Endothelial cell (in vitro differentiated cells): Measurements from ENCODE around the gene BTBD6. TPM values are rescaled to one million over a fixed set of nuclear protein-coding genes. Genes with fewer than 3 reads are reported as not detected.

ENCODE experiments used
- DNase-seq: peaks from one replicate; pipeline ENCODE4 v3.0.0; 2021; ENCODE audit warnings: low spot score
- H3K27ac Mint-ChIP-seq: one replicate; pipeline ENCODE4 v1.8.0; 2021; ENCODE audit warnings: mixed read lengths, inconsistent platforms; ENCODE audit not compliant: unreplicated experiment
- H3K27me3 Mint-ChIP-seq: one replicate; pipeline ENCODE4 v1.8.0; 2021; ENCODE audit warnings: mild to moderate bottlenecking, moderate library complexity, mixed read lengths, inconsistent platforms; ENCODE audit not compliant: unreplicated experiment
- H3K36me3 Mint-ChIP-seq: one replicate; pipeline ENCODE4 v1.8.0; 2021; ENCODE audit warnings: mild to moderate bottlenecking, low read depth, mixed read lengths, inconsistent platforms; ENCODE audit not compliant: unreplicated experiment
- H3K4me1 Mint-ChIP-seq: one replicate; pipeline ENCODE4 v1.8.0; 2021; ENCODE audit warnings: mild to moderate bottlenecking, mixed read lengths, inconsistent platforms; ENCODE audit not compliant: unreplicated experiment
- H3K4me3 Mint-ChIP-seq: one replicate; pipeline ENCODE4 v1.8.0; 2021; ENCODE audit warnings: mild to moderate bottlenecking, mixed read lengths, inconsistent platforms; ENCODE audit not compliant: unreplicated experiment
- H3K9me3 Mint-ChIP-seq: one replicate; pipeline ENCODE4 v1.8.0; 2021; ENCODE audit warnings: mixed read lengths, inconsistent platforms; ENCODE audit not compliant: unreplicated experiment
- long read RNA-seq: library from polyadenylated mRNA; unstranded; transcript quantifications from one replicate; pipeline ENCODE4 v2.0.0, GENCODE V29; 2020; ENCODE audit not compliant: unreplicated experiment
- total RNA-seq: library from RNA; stranded (reverse); fragmentation: NEBNext Ultra II Directional; extraction: Animal tissue kit (Norgen Biotek cat#: 25700); gene quantifications from one replicate; pipeline ENCODE4 v1.2.1, GENCODE V29; 2021; ENCODE audit not compliant: unreplicated experiment
- TF ChIP-seq, protein P1 (sequence below): fragments of 200-600 bp; sonication (generic); IDR thresholded peaks from one replicate; pipeline ENCODE4 v1.5.0; 2021; ENCODE audit warnings: antibody characterized with exemption; ENCODE audit not compliant: unreplicated experiment

BTBD6 gene
- 45.1 TPM for total RNA-seq
- long read RNA-seq, partial matches to known transcripts, result 1 of 3 reads
- long read RNA-seq, other reads (novel, unspliced or antisense), result 0 of 3 reads

DNA sequence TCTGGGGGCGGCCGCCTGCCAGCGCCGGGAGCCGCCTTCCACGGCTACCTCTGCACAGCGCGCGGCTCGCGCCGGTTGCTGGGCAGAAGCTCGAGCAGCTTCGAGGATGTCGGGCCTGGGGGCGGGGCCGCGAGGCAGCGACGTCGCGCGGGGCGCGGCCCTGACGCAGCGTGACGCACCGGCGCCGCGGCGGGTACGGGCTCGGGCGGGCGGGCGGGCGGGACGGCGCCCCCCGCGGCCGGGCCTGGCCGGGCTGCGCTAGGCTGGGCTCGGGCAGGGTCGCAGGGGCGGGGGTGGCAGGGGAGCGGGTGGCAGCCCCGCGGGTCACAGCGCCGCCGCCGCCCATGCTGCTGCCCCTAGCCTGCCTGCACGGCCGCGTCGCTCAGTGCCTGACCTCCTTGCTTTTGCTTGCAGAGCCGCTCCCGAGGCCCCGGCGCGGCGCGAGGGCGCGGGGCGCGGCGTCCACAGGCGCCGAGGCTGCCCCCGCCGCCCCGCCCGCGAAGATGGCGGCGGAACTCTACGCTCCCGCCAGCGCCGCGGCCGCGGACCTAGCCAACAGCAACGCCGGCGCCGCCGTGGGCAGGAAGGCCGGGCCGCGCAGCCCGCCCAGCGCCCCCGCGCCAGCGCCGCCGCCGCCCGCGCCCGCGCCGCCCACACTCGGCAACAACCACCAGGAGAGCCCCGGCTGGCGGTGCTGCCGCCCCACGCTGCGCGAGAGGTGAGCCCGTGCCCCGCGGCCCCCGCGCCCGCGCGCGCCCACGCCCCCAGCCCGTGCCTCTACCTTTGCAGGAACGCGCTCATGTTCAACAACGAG, at the start of gene BTBD6:
TSS of gene BTBD6 (plus strand) at position 166 of the 814 bp plus-strand sequence. CDS start at position 345, 179 bp downstream.
- Mint-ChIP-seq H3K9me3 (no peaks in the 10 kb centered on the region), H3K27me3 (peaks cover 14% of the 10 kb centered on the region), H3K4me1 (peaks cover 10% of the 10 kb centered on the region), H3K36me3 (peaks cover 22% of the 10 kb centered on the region), H3K4me3 (peak within 1 kb of the TSS; percentile 90), H3K27ac (peak within 1 kb of the TSS; percentile 70)
- TF ChIP-seq, protein P1, sequence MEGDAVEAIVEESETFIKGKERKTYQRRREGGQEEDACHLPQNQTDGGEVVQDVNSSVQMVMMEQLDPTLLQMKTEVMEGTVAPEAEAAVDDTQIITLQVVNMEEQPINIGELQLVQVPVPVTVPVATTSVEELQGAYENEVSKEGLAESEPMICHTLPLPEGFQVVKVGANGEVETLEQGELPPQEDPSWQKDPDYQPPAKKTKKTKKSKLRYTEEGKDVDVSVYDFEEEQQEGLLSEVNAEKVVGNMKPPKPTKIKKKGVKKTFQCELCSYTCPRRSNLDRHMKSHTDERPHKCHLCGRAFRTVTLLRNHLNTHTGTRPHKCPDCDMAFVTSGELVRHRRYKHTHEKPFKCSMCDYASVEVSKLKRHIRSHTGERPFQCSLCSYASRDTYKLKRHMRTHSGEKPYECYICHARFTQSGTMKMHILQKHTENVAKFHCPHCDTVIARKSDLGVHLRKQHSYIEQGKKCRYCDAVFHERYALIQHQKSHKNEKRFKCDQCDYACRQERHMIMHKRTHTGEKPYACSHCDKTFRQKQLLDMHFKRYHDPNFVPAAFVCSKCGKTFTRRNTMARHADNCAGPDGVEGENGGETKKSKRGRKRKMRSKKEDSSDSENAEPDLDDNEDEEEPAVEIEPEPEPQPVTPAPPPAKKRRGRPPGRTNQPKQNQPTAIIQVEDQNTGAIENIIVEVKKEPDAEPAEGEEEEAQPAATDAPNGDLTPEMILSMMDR, result no peak
- peak; percentile 85 for DNase-seq

DNA sequence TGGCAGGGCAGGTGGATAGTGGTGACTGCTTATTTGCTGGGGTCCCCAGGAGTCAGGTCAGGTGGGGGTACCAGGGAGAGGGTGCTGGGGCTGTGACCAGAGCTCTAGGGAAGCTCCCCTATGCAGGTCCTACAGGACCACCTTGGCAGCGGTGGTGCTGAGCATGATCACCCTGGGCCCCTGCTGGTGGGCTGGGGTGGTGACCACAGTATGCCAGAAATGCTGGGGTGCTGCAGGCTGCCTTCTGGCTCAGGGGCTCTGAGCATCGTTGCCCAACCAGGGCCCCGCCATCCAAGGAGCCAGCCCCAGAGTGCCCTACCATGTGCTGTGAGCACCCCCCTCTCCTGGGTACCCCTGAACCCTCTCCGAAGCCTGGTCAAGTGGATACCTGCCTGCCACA, 49.7 kb upstream of the BTBD6 start:
- DNase-seq, result no peak
- Mint-ChIP-seq H3K4me3 (peak overlapping the region; percentile 73), H3K9me3 (no peaks in the 10 kb centered on the region), H3K36me3 (no peaks in the 10 kb centered on the region), H3K27me3 (peaks cover 32% of the 10 kb centered on the region), H3K4me1 (peaks cover 56% of the 10 kb centered on the region), H3K27ac (peak overlapping the region; percentile 84)
- TF ChIP-seq, protein P1, result peak; percentile 49

DNA sequence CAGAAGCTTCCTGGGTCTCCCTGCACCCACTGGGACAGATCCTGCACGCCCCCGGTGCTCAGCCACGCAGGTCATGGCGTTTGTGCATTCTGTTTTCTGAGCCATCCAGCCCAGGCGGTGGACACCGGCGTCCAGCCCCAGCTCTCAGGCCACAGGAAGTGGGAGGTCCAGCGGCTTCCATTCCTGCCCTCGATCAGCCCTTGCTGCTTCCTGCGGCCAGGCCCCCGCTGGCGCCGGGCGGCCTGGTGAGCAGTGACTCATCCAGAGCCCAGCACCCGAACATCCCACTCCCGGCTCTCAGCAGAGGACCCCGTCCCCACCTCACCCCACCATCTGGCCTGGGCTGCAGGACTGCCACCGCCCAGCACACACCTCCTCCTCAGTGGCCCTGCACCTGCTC, 49.2 kb upstream of the BTBD6 start:
- TF ChIP-seq, protein P1, result no peak
- Mint-ChIP-seq H3K4me3 (peak overlapping the region; percentile 73), H3K36me3 (no peaks in the 10 kb centered on the region), H3K27ac (peak overlapping the region; percentile 84), H3K4me1 (peaks cover 51% of the 10 kb centered on the region), H3K27me3 (peaks cover 30% of the 10 kb centered on the region), H3K9me3 (no peaks in the 10 kb centered on the region)
- DNase-seq, result no peak

DNA sequence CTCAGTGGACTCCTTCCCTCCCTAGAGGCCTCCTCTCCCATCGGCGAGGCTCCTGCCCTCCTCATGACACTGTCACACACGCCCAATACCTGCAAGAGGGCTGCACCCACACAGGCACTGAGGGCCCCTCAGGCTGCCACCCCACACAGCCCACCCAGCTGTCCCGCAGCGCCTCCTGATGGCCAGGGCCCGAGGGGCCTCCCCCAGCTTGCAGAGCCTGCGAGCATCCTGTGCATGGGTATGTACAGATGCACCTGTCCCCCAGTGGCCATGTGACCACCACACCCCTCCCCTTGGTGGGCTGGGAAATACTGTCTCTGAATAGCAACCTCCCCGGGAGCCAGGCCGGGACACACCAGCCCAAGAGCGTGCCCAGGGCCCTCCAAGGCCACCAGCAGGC, 48.3 kb upstream of the BTBD6 start:
- H3K27ac Mint-ChIP-seq, result no peak overlapping the region
- peaks cover 23% of the 10 kb centered on the region for H3K27me3 Mint-ChIP-seq
- H3K4me3 Mint-ChIP-seq, result peak overlapping the region; percentile 21
- peaks cover 43% of the 10 kb centered on the region for H3K4me1 Mint-ChIP-seq
- DNase-seq, result no peak
- TF ChIP-seq, protein P1, result no peak
- H3K36me3 Mint-ChIP-seq, result no peaks in the 10 kb centered on the region
- H3K9me3 Mint-ChIP-seq, result no peaks in the 10 kb centered on the region

DNA sequence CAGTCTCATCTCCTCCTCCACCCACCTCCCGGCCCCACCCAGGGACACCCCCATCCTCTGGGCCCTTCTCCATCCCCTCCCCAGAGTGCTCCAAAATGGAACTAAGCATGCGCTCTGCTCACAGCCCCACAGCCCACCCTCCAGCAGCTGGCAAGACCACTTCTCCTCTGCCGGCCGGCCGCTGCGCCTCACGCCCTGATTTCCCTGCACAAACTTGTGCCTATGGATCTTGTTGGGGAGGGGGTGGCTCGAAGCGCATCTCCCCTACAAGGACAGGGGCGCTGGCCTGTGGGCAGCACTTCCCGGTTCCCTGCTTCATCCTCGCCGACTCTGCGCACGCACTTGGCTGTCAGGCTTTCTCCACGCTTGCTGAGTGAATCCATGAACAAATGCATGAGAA, 47.7 kb upstream of the BTBD6 start:
- TF ChIP-seq, protein P1, result no peak
- H3K9me3 Mint-ChIP-seq, result no peaks in the 10 kb centered on the region
- peaks cover 20% of the 10 kb centered on the region for H3K27me3 Mint-ChIP-seq
- H3K4me3 Mint-ChIP-seq, result peak overlapping the region; percentile 21
- no peak overlapping the region for H3K27ac Mint-ChIP-seq
- H3K36me3 Mint-ChIP-seq, result no peaks in the 10 kb centered on the region
- peaks cover 39% of the 10 kb centered on the region for H3K4me1 Mint-ChIP-seq
- DNase-seq, result no peak
